ENCODE results near the gene JUN. TPM values are rescaled to one million over a fixed set of nuclear protein-coding genes. Genes with fewer than 3 reads are reported as not detected.

The JUN gene
- polyA plus RNA-seq, 1 donor (not counting 4 experiments of a cell fraction or from before 2014, with no cell fraction given), result 70.1 TPM

- H2AFZ ChIP-seq (ENCODE audit: control insufficient read depth, low read length), result no peak overlapping the region
- no peak overlapping the region for H3K4me3 ChIP-seq (ENCODE audit: control insufficient read depth in 2 of 3, extremely low read depth in 1 of 3, insufficient read depth in 2 of 3, low read depth in 1 of 3, low read length in 3 of 3)
- no peak overlapping the region for H3K9ac ChIP-seq (ENCODE audit: control insufficient read depth, extremely low read depth, insufficient read depth, low read length)
- H3K9me1 ChIP-seq (ENCODE audit: control insufficient read depth, extremely low read depth, insufficient read depth, low read length), result no peaks in the 10 kb centered on the region
- peaks cover 37% of the 10 kb centered on the region for H3K4me1 ChIP-seq (ENCODE audit: control insufficient read depth, extremely low read depth, insufficient read depth, low read length)
- dilution Hi-C loops (cut with MboI; ENCODE audit: extremely low pct_ligation_motif_present, low sequenced_read_pairs), result no loop called here
- peaks cover 4% of the 10 kb centered on the region for H3K9me3 ChIP-seq (ENCODE audit: control insufficient read depth, low read depth, low read length)
- no peak for TF ChIP-seq CTCF (optimal IDR thresholded peaks at IDR 0.05 in 1 of 3, IDR thresholded peaks at IDR 0.05 in 1 of 3, conservative IDR thresholded peaks at IDR 0.05 in 1 of 3; ENCODE audit: extremely low read depth in 1 of 3, insufficient read depth in 2 of 3, low read length in 3 of 3)
- no peak for TF ChIP-seq EZH2 (IDR thresholded peaks at IDR 0.05; ENCODE audit: low read length)
- H4K20me1 ChIP-seq (ENCODE audit: control insufficient read depth, extremely low read depth, insufficient read depth, low read length), result no peaks in the 10 kb centered on the region
- FAIRE-seq (no peak), DNase-seq (ENCODE audit: low read depth, low spot score) (no peak)
- no peaks in the 10 kb centered on the region for H3K27me3 ChIP-seq (ENCODE audit: control insufficient read depth, extremely low read depth, insufficient read depth, low read length)
- no peaks in the 10 kb centered on the region for H3K79me2 ChIP-seq (ENCODE audit: control insufficient read depth, insufficient read depth, low read length)
- no peaks in the 10 kb centered on the region for H3K36me3 ChIP-seq (ENCODE audit: control insufficient read depth in 2 of 2, extremely low read depth in 1 of 2, insufficient read depth in 2 of 2, low read length in 2 of 2)
- H3K27ac ChIP-seq (ENCODE audit: control insufficient read depth, insufficient read depth, low read length), result no peak overlapping the region
- H3K4me2 ChIP-seq (ENCODE audit: control insufficient read depth, extremely low read depth, insufficient read depth, low read depth, low read length), result no peak overlapping the region
These were observed 43.5 kb upstream of the JUN start for GRCh38 chr1:58827298-58827697.

DNA sequence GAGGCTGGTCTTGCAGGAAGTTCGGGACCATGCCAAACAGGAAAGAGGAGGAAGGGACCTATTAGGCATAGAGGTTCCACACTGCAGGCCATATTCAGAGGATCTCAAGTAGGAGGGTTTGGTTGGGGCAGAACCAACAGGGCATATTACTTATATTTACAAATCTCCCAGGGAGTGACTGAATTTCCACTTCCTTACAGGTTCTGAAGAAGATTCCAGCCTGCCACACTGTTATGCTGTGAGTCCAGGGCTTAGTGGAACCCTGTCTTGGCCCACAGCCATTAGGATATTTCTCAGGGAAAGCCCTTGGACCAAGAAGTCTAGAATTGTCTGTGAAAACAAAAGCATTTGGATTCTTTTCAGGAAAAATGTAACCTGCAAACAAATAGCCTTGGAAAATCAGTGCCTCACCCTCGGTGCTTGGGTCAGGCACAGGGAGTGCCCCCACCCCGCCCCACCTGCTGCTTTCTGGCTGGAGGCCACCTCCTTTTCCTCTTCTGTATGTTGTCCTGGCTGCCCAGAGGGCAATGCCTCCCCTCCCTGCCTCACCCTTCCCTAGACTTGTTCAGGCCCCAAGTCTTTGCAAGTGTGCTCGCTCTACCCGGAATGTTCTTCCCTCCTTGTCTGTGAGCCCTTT is 41.0 kb upstream of the JUN start:
- Histone ChIP-seq H3K9ac (ENCODE audit: control insufficient read depth, extremely low read depth, insufficient read depth, low read length) (peak overlapping the region; percentile 16), H3K79me2 (ENCODE audit: control insufficient read depth, insufficient read depth, low read length) (no peaks in the 10 kb centered on the region), H3K36me3 (ENCODE audit: control insufficient read depth in 2 of 2, extremely low read depth in 1 of 2, insufficient read depth in 2 of 2, low read length in 2 of 2) (no peaks in the 10 kb centered on the region), H4K20me1 (ENCODE audit: control insufficient read depth, extremely low read depth, insufficient read depth, low read length) (no peaks in the 10 kb centered on the region), H3K9me1 (ENCODE audit: control insufficient read depth, extremely low read depth, insufficient read depth, low read length) (no peaks in the 10 kb centered on the region), H3K27ac (ENCODE audit: control insufficient read depth, insufficient read depth, low read length) (peak overlapping the region; percentile 27), H3K4me3 (ENCODE audit: control insufficient read depth in 2 of 3, extremely low read depth in 1 of 3, insufficient read depth in 2 of 3, low read depth in 1 of 3, low read length in 3 of 3) (no peak overlapping the region), H3K4me1 (ENCODE audit: control insufficient read depth, extremely low read depth, insufficient read depth, low read length) (peaks cover 31% of the 10 kb centered on the region), H3K27me3 (ENCODE audit: control insufficient read depth, extremely low read depth, insufficient read depth, low read length) (no peaks in the 10 kb centered on the region), H3K4me2 (ENCODE audit: control insufficient read depth, extremely low read depth, insufficient read depth, low read depth, low read length) (peak overlapping the region; percentile 17), H2AFZ (ENCODE audit: control insufficient read depth, low read length) (no peak overlapping the region), H3K9me3 (ENCODE audit: control insufficient read depth, low read depth, low read length) (peaks cover 4% of the 10 kb centered on the region)
- TF ChIP-seq EZH2 (IDR thresholded peaks at IDR 0.05; ENCODE audit: low read length), result no peak
- TF ChIP-seq CTCF (optimal IDR thresholded peaks at IDR 0.05 in 1 of 3, IDR thresholded peaks at IDR 0.05 in 1 of 3, conservative IDR thresholded peaks at IDR 0.05 in 1 of 3; ENCODE audit: extremely low read depth in 1 of 3, insufficient read depth in 2 of 3, low read length in 3 of 3), result no peak
- DNase-seq (ENCODE audit: low read depth, low spot score) (no peak), FAIRE-seq (peak; percentile 81)
- dilution Hi-C loops (cut with MboI; ENCODE audit: extremely low pct_ligation_motif_present, low sequenced_read_pairs), result no loop called here
